NCI-H2081 (cell line): ENCODE measurements around the gene ACAN.

ENCODE experiments used
- DNase-seq, 2 experiments: peaks; one replicate each; lab custom pipeline; 2025; lab: John Stamatoyannopoulos, UW

The ACAN gene

DNA sequence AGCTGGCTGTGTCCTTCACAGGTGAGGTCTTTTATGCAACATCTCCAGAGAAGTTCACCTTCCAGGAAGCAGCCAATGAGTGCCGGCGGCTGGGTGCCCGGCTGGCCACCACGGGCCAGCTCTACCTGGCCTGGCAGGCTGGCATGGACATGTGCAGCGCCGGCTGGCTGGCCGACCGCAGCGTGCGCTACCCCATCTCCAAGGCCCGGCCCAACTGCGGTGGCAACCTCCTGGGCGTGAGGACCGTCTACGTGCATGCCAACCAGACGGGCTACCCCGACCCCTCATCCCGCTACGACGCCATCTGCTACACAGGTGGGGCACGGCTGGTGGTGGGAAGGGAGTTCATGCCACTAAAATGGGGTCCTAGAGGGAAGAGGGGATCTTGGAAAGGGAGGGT is 40.1 kb downstream of the ACAN start:
- DNase-seq, result no peak

DNA sequence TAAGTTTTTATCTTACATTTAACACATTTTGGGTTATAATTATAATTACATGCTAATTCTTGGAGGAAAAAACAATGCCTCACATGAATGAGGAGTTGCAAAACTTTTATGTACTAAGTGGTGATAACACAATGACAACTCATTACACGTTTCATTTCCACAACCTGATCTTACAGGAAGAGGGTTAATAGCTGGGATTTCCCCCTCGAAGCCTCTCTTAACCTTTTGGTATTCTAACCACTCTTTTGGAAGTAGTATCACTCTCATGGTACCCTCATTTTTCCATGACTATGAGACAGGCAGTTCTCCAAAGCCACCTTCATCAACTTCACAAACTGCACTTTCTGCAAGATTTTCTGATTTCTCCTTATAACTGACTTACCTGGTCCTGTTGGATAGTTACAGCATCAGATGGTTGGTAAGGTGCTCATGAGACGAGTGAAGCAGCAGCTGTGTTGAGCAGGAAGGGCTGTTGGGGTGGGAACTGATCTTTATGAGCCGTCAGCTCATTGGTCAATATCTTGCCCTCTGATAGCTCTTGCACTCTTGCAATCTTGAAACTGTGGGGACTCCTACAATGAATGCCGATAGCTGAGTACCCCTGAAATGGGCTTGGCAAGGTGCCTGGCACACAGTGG is 41.6 kb downstream of the ACAN start:
- no peak for DNase-seq

DNA sequence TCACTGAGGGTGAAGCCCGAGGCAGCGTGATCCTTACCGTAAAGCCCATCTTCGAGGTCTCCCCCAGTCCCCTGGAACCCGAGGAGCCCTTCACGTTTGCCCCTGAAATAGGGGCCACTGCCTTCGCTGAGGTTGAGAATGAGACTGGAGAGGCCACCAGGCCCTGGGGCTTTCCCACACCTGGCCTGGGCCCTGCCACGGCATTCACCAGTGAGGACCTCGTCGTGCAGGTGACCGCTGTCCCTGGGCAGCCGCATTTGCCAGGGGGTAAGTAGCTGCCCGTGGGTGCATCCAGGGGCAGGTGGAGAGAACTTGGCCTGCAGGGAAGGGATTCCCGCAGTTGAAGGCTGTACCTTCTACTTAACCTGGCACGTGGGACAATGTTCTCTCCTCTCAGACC is 42.4 kb downstream of the ACAN start:
- DNase-seq, result no peak

DNA sequence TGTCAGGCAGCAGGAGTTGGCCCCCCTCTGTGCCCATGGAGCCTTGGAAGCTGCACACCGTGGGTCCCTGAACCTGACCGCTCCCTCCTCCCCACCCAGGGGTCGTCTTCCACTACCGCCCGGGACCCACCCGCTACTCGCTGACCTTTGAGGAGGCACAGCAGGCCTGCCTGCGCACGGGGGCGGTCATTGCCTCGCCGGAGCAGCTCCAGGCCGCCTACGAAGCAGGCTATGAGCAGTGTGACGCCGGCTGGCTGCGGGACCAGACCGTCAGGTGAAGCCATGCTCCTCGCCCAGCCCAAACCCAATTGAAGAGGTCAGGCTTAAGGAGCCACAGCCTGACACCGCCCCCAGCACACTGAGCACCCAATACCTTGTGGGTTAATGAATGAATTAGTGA is 43.9 kb downstream of the ACAN start:
- DNase-seq, result no peak

DNA sequence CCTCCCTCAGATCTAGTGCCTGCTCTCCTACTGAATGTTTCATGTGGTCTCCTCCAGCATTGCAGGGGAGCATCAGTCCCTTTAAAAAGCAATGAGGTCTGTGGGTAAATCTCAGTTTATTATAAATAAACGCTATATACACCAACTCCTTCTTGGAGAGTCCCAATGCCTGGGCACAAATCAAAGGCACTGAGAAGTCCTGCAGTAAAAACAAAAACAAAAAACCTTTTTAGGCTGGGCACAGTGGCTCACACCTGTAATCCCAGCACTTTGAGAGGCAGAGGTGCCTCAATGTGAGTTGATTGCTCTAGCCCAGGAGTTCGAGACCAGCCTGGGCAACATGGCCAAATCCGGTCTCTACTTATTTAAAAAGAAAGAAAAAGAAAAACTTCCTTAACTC is 45.0 kb downstream of the ACAN start:
- no peak for DNase-seq

DNA sequence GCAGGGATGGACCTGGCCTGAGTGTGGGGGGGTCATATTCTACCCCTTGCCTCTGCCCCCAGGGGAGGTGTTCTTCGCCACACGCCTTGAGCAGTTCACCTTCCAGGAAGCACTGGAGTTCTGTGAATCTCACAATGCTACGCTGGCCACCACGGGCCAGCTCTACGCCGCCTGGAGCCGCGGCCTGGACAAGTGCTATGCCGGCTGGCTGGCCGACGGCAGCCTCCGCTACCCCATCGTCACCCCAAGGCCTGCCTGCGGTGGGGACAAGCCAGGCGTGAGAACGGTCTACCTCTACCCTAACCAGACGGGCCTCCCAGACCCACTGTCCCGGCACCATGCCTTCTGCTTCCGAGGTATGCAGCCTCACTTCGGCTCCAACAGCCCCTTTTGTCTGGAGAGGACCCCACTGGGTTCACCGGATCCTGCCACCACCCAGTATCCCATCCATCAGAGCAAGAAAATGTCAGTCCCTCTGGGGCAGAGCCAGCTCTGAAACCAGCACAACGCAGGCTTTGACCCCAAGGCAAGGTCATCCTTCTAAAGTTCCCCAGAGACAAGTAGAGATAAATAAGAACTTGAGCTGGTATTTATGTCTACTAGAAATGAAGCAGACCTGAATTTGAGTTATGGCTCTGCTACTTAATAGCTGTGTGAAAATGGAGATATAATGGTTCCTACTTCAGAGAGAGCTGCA is 46.3 kb downstream of the ACAN start:
- DNase-seq, result no peak

DNA sequence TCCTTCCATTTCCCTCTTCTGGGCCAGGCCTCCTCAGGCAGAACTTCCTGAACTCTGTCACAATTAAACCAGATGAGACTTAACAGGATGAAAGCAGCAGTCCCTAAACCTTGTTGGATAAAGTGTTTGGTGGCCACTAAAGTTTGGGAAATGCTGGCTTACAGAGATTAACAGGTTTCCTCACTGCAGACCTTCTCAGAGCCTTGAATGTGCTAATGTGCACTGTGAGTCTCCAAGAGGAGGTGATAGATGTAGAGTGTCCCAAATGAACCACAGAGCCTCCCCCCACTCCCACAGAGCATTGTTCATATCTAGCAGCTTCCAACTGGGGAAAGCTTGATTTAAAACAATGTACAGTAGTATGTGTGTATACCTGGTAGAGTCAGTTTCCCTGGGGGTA is 49.2 kb downstream of the ACAN start:
- no peak for DNase-seq

DNA sequence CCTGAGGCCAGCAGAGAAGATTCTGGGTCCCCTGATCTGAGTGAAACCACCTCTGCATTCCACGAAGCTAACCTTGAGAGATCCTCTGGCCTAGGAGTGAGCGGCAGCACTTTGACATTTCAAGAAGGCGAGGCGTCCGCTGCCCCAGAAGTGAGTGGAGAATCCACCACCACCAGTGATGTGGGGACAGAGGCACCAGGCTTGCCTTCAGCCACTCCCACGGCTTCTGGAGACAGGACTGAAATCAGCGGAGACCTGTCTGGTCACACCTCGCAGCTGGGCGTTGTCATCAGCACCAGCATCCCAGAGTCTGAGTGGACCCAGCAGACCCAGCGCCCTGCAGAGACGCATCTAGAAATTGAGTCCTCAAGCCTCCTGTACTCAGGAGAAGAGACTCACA is 55.7 kb downstream of the ACAN start:
- DNase-seq, result no peak

DNA sequence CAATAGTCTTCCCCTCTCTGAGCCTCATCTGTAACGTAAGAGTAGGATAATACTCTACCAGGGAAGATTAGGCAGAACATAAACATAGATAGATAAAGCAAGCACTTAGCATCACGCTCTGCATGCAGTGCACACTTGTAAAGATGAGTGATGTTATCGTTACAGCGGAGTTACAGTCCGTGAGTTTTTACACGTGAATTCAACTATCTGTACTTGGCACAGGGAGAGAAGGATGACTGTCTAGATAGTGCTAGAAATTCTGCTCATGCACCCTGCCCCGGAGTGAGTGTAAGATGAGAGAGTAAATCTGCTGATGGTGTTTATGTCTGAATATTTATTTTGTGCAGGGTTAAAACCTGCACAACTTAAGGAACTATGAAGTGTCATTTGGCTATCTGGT is 56.3 kb downstream of the ACAN start:
- DNase-seq, result no peak

DNA sequence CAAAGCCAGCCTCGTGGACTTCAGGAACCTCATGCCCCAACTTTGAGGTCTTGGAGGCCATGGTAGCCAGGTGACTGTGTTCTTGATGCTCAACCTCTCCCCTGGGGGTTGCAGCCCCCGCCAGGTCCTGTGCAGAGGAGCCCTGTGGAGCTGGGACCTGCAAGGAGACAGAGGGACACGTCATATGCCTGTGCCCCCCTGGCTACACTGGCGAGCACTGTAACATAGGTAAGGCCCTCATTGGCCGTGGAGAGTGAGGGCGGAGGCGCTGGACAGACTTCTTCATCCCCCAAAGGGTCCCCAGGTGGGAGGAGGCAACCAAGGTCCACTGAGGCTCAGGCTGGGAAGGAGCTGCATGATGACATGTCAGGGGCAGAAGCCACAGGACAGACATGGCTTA is 57.0 kb downstream of the ACAN start:
- DNase-seq, result no peak

DNA sequence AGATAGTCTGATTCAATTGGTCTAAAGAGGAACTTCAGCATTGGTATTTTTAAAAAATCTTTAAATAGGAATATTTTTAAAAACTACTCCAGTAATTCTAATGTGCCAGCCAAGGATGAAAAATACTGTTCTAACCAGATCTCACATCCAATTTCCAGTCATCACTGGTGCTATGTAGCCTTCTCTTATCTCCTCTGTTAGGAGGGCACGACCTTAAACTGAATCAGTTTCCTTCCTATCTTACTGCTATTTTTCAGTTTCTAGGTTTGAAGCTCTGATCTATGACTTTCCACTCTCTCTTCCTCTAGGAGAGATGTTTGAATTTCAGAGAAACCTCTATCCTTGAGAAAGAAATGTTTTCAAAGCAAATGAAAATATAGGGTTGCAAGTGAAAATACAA is 60.2 kb downstream of the ACAN start:
- no peak for DNase-seq

DNA sequence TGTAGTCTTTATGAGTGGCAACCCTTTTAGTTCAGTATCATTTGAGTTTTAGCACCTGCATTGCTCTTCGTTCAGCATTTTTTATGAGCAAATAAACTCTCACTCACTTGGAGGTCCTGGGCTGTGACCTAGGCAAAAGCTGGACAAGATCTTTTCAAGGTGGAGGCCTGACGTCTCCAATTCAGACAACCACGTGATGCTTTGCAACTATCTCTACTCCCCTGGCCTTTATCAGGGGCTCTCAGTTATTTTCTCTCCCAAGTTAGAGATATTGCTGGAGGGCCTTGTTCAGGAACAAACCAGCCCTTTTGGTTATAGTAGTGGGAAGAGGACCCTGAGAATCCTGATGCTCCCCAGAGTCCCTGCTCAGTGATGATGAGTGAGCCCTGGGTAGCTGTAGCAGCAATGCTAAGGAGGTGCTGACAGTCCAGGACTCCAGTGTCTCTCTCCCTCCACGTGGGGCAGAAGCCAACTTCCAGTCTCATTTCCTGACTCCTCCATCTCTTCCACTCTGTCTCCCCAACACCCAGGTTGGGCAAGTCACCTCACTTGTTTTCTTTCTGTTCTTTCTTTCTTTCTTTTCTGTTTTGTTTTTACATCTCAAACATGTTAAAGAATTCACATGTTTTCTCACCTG is 61.7 kb downstream of the ACAN start:
- DNase-seq, result no peak

DNA sequence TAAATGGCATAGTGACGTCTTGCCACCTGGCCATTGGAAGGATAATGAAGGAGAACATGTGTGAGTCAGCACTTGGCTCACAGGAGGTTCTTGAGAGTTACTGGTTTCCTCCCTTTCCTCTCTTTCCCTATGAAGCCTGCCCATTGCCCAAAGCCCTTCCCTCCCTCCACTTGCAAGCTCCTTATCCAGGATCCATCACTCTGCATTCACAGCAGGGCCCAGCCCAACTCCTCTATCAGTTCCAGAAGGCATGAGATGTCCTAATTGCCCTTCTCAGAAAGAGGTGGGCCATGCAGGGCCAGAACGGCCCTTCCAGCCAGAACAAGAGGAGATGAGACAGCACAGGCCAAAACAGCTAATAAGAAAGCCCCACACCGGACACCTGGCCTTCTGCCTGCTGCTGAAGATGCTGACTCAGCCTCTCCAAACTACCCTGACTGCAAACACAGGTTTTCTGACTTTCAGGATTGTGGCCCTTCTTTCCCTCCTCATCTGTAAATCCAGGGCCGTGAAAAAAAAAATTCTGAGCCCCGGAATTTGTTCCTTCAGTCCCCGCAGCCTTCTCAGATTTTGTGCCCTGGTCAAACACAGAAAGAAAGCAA is 62.4 kb downstream of the ACAN start:
- no peak for DNase-seq

DNA sequence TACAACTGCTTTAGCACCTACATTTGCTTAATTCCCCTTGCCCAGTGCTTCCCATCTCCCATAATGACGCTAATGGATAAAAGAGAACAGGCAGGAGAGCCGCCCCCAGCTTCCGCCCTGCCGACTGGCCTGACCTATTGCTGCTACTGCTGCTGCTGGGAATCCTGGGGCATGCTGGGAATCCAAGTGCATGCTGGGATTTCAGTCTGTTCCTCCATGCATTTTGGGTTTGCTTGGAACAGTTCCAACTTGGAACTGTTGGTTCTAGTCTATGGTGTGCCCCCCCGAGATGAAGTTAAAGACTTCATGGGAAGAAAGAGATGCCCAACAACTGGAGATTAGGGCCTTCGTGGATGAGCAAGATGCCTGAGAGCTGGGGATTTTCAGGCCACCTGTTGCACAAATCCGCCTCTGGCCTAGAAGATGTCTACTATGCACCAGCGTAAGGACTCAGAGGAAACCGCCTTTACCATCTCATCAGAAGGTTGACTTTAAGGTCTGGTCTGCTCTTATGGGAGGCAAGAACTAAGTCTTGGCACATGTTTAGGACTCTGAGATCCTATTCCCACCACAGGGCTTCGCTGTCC is 63.2 kb downstream of the ACAN start:
- DNase-seq, result no peak

DNA sequence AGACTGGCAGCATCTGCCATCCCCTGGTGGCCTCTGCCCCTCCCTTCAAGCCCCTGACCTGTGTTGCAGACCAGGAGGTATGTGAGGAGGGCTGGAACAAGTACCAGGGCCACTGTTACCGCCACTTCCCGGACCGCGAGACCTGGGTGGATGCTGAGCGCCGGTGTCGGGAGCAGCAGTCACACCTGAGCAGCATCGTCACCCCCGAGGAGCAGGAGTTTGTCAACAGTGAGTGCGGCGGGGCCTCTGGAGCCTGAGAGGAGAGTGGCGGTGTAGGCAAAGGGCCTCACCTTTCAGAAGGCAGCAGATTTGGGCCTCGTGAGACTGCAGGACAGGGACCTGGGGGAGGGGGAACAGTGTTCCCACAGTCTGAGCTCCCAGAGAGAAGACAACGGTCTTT is 68.1 kb downstream of the ACAN start:
- no peak for DNase-seq

DNA sequence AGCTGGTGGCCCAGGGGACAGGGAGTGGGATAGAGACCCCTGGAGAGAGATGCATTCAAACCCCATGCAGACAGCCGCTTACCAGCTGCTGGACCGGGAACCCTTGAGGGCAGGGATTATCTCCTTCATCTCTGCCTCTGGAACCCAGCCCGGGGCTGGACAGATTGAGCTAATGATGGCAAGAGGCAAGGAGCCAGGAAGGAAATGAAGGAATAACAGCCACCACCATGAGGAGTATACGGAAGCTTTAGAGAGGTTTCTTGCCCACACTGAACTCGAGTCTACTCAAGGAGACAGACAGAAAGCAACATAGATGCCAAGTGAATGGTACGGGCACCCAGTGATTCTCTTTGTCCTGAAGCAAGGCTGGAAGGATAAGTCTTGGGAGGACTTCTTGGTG is 68.9 kb downstream of the ACAN start:
- DNase-seq, result no peak

DNA sequence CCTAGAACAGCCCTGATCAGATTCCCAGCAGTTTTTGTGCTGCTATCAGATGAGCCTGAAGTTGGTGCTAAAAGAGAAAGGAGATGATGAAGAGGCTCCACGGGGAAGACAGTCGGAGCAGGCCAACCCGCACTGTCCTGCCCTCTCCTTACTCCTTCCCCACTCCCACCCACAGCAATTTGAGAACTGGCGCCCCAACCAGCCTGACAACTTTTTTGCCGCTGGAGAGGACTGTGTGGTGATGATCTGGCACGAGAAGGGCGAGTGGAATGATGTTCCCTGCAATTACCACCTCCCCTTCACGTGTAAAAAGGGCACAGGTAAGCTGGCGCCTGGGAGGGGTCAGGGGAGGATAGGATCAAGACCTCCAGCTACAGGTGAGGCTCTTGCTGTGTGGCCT is 69.5 kb downstream of the ACAN start:
- DNase-seq, result no peak

DNA sequence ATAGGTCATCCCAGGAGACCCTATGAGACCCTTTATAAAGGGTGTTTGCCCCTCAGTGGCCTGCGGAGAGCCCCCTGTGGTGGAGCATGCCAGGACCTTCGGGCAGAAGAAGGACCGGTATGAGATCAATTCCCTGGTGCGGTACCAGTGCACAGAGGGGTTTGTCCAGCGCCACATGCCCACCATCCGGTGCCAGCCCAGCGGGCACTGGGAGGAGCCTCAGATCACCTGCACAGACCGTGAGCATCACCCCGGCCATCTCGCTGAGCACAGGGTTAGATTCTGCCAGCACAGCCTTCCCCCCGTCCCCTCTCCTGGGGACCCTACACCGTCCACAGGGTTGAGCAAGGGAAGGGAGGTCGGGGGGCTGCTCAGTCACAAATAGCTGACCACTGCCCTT is 70.5 kb downstream of the ACAN start:
- DNase-seq, result no peak

DNA sequence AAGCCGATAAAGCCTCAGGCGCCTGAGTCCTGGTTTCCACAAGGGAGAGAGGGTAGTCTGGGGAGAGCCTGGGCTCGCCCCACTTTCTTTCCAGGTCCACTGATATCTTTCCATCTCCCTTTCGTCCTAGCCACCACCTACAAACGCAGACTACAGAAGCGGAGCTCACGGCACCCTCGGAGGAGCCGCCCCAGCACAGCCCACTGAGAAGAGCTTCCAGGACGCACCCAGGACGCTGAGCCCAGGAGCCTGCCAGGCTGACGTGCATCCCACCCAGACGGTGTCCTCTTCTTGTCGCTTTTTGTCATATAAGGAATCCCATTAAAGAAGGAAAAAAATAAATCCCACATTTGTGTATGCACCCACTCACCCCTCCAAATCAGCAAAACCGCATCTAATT is 71.0 kb downstream of the ACAN start:
- no peak for DNase-seq

DNA sequence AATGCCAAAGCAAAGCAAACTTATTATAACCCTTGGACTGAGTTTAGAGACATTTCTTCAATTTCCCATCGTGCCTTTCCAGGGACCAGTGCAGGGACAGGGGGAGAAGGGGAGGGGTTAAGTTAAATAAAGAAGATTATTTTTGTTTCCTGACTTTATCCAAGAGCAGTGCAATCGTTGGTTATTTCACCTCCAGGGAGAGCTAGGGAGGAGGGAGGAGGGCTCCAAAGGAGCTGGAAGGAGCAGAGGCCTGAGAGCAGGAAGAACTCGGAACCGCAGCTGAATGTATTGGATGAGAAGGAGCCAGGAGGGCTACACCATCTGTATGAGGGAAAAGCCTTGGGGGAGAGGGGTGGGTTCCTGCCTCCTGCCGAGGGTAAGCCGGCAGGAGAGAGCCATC is 71.4 kb downstream of the ACAN start:
- DNase-seq, result no peak

DNA sequence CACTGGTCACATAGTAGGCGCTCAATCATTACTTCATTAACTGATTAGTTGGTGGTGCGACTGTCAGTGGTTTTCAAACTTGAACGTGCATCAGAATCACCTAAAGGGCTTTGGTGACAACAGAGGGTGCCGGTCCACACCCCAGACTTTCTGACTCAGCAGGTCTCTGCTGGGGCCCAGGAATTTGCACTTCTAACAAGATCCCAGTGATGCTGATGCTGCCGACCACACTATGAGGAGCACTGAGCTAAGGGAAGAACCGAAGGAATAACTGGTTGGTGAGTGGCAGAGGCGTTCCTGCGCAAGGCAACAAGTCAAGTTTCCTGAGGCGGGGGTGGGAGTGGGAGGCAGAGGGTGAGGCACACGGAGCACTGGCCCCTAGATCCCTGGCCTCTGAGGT is 73.3 kb downstream of the ACAN start:
- no peak for DNase-seq

DNA sequence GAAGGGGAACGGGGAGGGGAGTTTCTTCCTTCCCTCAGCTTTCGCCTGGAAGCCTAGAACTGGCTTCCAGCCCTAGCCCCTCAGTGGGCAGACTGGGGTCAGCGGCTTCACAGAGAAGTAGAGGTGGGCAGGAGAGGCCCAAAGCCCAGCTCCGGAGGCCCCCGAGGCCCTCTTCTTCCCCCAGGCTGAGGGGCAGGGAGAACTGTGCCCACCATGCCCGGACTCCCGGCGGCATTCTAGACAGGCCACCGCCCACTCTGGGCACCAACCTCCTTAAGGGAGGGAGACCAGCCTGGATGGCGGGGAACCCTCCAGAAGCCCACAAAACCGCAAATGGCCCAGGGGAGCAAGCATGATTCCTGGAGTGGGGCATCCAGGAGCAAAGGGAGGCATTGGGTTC is 74.2 kb downstream of the ACAN start:
- no peak for DNase-seq

DNA sequence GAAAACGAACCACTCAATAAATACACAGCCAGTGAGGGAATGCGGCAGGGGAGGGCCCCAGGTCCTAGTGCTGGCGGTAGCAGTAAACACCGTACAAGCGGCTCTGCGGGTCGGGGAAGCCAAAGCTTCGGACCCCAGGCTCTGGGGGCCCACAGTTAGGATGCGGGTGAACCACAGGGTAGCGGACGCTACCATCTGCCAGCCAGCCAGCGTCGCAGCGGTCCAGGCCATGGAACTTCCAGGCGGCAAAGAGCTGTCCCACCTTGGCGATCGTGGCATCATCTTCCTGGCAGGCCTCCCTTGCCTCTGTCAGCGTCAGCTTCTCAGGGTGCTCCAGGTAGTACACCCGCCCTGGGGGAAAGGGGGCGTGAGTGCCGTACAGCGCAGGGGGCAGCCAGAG is 74.7 kb downstream of the ACAN start:
- no peak for DNase-seq
